Suprapubic skin (tissue), 4 donors: ENCODE data around the gene TRDN. TPM values are rescaled to one million over a fixed set of nuclear protein-coding genes. Genes with fewer than 3 reads are reported as not detected.

Source experiments
- total RNA-seq, 4 donors: library from RNA; depleted of rRNA; stranded (reverse); fragments of >200 nt; gene quantifications; one replicate each; pipeline ENCODE4 v1.1.0, GENCODE V29; 2016

The TRDN gene
- total RNA-seq, 4 donors from 2014 or later: not detected

Other genes with a start within 250 kb of the TRDN start
- under 1 TPM in 1 of 4 donors, not detected in 3; 0.40 TPM for gene NKAIN2, start 166.9 kb upstream of the TRDN start, total RNA-seq